Prostate gland (tissue), 2 donors: ENCODE results near the gene TRAF7. TPM values are rescaled to one million over a fixed set of nuclear protein-coding genes. Genes with fewer than 3 reads are reported as not detected.

Source experiments
- DNase-seq: peaks from one replicate; pipeline ENCODE4 v3.0.0-alpha.2; 2019; ENCODE audit warnings: low spot score
- H3K27ac ChIP-seq, 2 donors: fragments of 200-600 bp; sonication (generic); 2 replicates each; pipeline ENCODE4 v1.5.1; 2017 to 2019
- H3K27me3 ChIP-seq: fragments of 200-600 bp; sonication (generic); replicated peaks from 2 replicates; pipeline ENCODE4 v1.5.1; 2019; ENCODE audit not compliant: insufficient read depth
- H3K36me3 ChIP-seq, 2 donors: fragments of 200-600 bp; sonication (generic); 1 replicate in 1 of 2; 2 replicates in 1 of 2; pipeline versions ENCODE4 v1.5.1 to v1.8.1; 2017 to 2019
- H3K4me1 ChIP-seq: fragments of 200-600 bp; sonication (generic); replicated peaks from 2 replicates; pipeline ENCODE4 v1.5.1; 2019
- H3K4me3 ChIP-seq, 2 donors: fragments of 200-600 bp; sonication (generic); 2 replicates each; pipeline ENCODE4 v1.5.1; 2017 to 2019
- H3K9me3 ChIP-seq: fragments of 200-600 bp; sonication (generic); 2 replicates; pipeline ENCODE4 v1.5.1; 2017
- POLR2A ChIP-seq: fragments of 450-650 bp; IDR thresholded peaks from one replicate; pipeline ENCODE4 v1.6.1; 2016; ENCODE audit warnings: antibody characterized with exemption, mild to moderate bottlenecking
- POLR2AphosphoS5 ChIP-seq: sonication (generic); formaldehyde crosslinking; IDR thresholded peaks from one replicate; pipeline ENCODE4 v1.6.1; 2017; ENCODE audit warnings: antibody characterized with exemption
- WGBS: methylation state at CpG from one replicate; pipeline ENCODE4 v1.1.5; 2018; 5-methylcytosine and 5-hydroxymethylcytosine counted together
- intact Hi-C: fragments of 100-400 bp; cut with DNase I; formaldehyde crosslinking; loops from one replicate; pipeline ENCODE4 v1.14.2; 2022
- total RNA-seq, 2 donors: library from RNA; depleted of rRNA; stranded (reverse); fragments of >200 nt; gene quantifications; one replicate each; pipeline ENCODE4 v1.1.0, GENCODE V29; 2016
- TF ChIP-seq, protein P1 (sequence below), 4 experiments: fragments of 200-600 bp in 2 of 4; fragments of 450-650 bp in 2 of 4; sonication (generic) in 2 of 4; IDR thresholded peaks; 1 replicate in 3 of 4; 2 replicates in 1 of 4; pipeline ENCODE4 v1.5.1; 2016 to 2019; ENCODE audit warnings: antibody characterized with exemption in 4 of 4, mild to moderate bottlenecking in 2 of 4, moderate library complexity in 2 of 4

Gene TRAF7
- total RNA-seq, 2 donors from 2014 or later, result 40.0 to 51.5 TPM

DNA sequence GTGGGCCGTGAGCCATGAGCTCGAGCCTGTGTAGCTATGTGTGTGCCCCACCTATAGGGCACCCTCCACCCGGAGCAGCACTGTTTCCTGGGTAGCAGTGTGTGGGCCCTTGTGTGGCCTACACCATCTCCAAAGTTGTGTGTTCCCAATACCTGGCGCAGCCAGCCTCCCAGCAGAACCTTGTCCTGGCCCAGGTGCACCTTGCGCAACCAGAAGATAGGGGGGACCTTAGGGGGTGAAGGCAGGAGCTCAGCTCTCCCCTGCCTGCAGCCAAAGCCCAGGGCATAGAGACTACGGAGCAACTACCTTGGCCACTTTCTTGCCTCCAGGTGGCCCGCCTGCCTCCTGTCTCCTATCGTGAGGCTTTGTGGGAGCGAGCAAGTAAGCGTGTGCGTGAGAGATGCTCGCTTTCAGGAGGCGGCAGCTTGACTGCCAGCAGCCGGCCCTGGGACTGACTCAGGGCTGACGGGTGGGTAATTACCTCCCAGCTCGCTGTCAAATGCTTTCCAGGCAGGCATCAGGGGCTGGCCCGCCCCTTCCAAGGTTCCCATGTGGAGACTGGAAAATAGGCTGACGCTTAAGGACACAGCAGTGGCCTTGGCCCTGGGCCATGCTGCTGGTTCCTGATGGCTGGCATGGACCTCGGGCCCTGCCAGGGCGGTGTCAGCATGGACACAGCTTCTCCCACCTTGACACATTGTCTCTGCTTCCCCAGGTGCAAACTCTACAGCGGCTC is 19.0 kb downstream of the TRAF7 start:
- no peak for DNase-seq
- H3K36me3 ChIP-seq, result peaks cover 7 to 14% of the 10 kb centered on the region in 2 donors

GRCh38 chr16:2175454-2175853 is 19.9 kb downstream of the TRAF7 start:
- no peak overlapping the region for H3K4me3 ChIP-seq
- DNase-seq, result no peak
- H3K9me3 ChIP-seq, result no peaks in the 10 kb centered on the region
- H3K27me3 ChIP-seq, result no peaks in the 10 kb centered on the region
- TF ChIP-seq, protein P1, sequence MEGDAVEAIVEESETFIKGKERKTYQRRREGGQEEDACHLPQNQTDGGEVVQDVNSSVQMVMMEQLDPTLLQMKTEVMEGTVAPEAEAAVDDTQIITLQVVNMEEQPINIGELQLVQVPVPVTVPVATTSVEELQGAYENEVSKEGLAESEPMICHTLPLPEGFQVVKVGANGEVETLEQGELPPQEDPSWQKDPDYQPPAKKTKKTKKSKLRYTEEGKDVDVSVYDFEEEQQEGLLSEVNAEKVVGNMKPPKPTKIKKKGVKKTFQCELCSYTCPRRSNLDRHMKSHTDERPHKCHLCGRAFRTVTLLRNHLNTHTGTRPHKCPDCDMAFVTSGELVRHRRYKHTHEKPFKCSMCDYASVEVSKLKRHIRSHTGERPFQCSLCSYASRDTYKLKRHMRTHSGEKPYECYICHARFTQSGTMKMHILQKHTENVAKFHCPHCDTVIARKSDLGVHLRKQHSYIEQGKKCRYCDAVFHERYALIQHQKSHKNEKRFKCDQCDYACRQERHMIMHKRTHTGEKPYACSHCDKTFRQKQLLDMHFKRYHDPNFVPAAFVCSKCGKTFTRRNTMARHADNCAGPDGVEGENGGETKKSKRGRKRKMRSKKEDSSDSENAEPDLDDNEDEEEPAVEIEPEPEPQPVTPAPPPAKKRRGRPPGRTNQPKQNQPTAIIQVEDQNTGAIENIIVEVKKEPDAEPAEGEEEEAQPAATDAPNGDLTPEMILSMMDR (IDR thresholded peaks at IDR 0.05), result no peak
- no peak for TF ChIP-seq POLR2A
- TF ChIP-seq POLR2AphosphoS5, result no peak
- H3K4me1 ChIP-seq, result no peaks in the 10 kb centered on the region
- H3K27ac ChIP-seq, result no peak overlapping the region
- H3K36me3 ChIP-seq, result peaks cover 7 to 14% of the 10 kb centered on the region in 2 donors
- 95% methylated on average over 6 of the region's 10 CpGs for WGBS
- intact Hi-C loops, result no loop called here

More for the DNA sequence above, 19.0 kb downstream of the TRAF7 start:
- Histone ChIP-seq H3K9me3 (no peaks in the 10 kb centered on the region), H3K27ac (no peak overlapping the region), H3K27me3 (no peaks in the 10 kb centered on the region), H3K4me3 (no peak overlapping the region), H3K4me1 (no peaks in the 10 kb centered on the region)
- 92% methylated on average over 19 of the region's 21 CpGs for WGBS
- intact Hi-C loops, result no loop called here
- TF ChIP-seq, protein P1 (IDR thresholded peaks at IDR 0.05), result no peak
- TF ChIP-seq POLR2AphosphoS5, result no peak
- TF ChIP-seq POLR2A, result no peak

DNA sequence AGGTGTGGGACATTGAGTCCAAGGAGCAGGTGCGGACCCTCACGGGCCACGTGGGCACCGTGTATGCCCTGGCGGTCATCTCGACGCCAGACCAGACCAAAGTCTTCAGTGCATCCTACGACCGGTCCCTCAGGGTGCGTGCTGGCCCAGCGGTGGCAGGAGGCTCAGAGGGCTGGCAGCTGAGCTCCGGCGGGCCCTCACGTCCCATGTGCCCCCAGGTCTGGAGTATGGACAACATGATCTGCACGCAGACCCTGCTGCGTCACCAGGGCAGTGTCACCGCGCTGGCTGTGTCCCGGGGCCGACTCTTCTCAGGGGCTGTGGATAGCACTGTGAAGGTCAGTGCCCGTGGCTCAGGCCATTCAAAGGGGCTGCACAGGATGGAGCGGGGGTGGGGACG is 20.5 kb downstream of the TRAF7 start:
- Histone ChIP-seq H3K27me3 (no peaks in the 10 kb centered on the region), H3K27ac (no peak overlapping the region), H3K9me3 (no peaks in the 10 kb centered on the region), H3K4me1 (no peaks in the 10 kb centered on the region), H3K36me3 (peaks cover 7 to 14% of the 10 kb centered on the region in 2 donors), H3K4me3 (no peak overlapping the region)
- TF ChIP-seq, protein P1 (IDR thresholded peaks at IDR 0.05), result no peak
- 94% methylated on average over 11 of the region's 23 CpGs for WGBS
- no peak for DNase-seq
- intact Hi-C loops, result no loop called here

DNA sequence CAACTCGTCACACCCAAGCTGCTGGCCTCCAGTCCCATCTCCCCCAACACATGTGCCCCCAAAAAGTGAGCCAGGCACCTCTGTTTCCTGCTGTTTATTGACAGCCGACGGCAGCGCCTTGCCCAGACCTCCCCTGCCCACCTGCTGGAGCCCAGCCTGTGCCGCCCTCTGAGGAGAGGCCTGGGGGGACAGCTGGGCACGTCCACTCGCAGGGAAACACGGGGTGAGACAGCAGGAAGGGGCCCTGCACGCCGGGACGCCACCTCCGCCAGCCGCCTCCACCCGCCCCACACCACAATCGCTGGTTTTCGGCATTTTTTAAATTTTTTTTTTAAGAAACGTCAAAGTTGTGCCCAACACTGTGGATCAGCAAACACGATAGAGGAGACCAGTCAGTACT is 21.5 kb downstream of the TRAF7 start:
- peaks cover 7 to 14% of the 10 kb centered on the region in 2 donors for H3K36me3 ChIP-seq
- no peak for DNase-seq
- no peak overlapping the region for H3K4me3 ChIP-seq
- no peaks in the 10 kb centered on the region for H3K27me3 ChIP-seq
- intact Hi-C loops, result no loop called here
- TF ChIP-seq POLR2AphosphoS5 (no peak), POLR2A (no peak)
- TF ChIP-seq, protein P1 (IDR thresholded peaks at IDR 0.05), result no peak
- no peak overlapping the region for H3K27ac ChIP-seq
- WGBS, result 91% methylated on average over 18 of the region's 18 CpGs
- H3K4me1 ChIP-seq, result no peaks in the 10 kb centered on the region
- no peaks in the 10 kb centered on the region for H3K9me3 ChIP-seq

DNA sequence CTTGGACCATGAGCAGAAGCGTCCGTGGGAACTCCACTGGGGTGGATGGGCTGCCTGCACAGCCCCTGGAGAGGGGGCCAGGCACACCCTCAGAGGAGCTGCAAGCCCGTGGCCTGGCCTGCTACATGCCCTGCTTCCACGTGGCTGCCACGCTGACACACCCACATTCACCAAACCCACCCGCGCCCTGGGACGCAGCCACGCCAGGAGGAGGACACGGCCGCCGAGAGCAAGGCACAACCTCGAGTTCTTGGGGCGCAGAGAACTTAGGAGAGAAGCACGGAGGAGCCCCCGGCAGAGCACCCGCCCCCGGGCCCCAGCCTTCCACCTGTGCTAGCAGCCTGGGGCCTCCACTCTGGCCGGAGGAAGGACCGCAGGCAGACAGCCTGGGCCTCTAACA is 22.0 kb downstream of the TRAF7 start:
- H3K27ac ChIP-seq, result no peak overlapping the region
- intact Hi-C loops, result no loop called here
- no peak for DNase-seq
- H3K36me3 ChIP-seq, result peaks cover 7 to 14% of the 10 kb centered on the region in 2 donors
- H3K4me1 ChIP-seq, result no peaks in the 10 kb centered on the region
- H3K9me3 ChIP-seq, result no peaks in the 10 kb centered on the region
- H3K27me3 ChIP-seq, result no peaks in the 10 kb centered on the region
- 90% methylated on average over 20 of the region's 20 CpGs for WGBS
- TF ChIP-seq, protein P1 (IDR thresholded peaks at IDR 0.05), result no peak
- TF ChIP-seq POLR2A (no peak), POLR2AphosphoS5 (no peak)
- H3K4me3 ChIP-seq, result no peak overlapping the region
